HepG2 (cell line): ENCODE measurements around the gene TPD52L2. TPM values are rescaled to one million over a fixed set of nuclear protein-coding genes. Genes with fewer than 3 reads are reported as not detected.
A peak's percentile ranks its signal among the peaks of the same experiment; 100 is the strongest.

Experiments used
- ARNT ChIP-seq: fragments of 450-650 bp; IDR thresholded peaks from 2 replicates; pipeline ENCODE4 v1.6.1; 2017
- ARNTL ChIP-seq: sonication (generic); formaldehyde crosslinking; IDR thresholded peaks from 2 replicates; pipeline ENCODE4 v1.4.0; 2020; ENCODE audit warnings: mild to moderate bottlenecking, missing genetic modification reagents
- ASH2L ChIP-seq: fragments of 300-600, 200-600 bp; sonication (generic); IDR thresholded peaks from 2 replicates; pipeline ENCODE4 v1.7.0; 2017; ENCODE audit warnings: low read depth, mild to moderate bottlenecking, moderate library complexity, mixed read lengths, low read length; ENCODE audit not compliant: insufficient read length
- ATF1 ChIP-seq: IDR thresholded peaks from 2 replicates; pipeline ENCODE4 v1.6.1; 2016; ENCODE audit warnings: mild to moderate bottlenecking, control low read depth
- ATRX ChIP-seq: sonication (generic); formaldehyde crosslinking; IDR thresholded peaks from 2 replicates; pipeline ENCODE4 v1.4.0; 2020; ENCODE audit warnings: missing genetic modification reagents, borderline replicate concordance
- CREB3 ChIP-seq: sonication (generic); formaldehyde crosslinking; IDR thresholded peaks from 2 replicates; pipeline ENCODE4 v1.5.0; 2020; ENCODE audit warnings: missing genetic modification reagents
- HNRNPLL ChIP-seq: fragments of 200-400 bp; formaldehyde crosslinking; IDR thresholded peaks from 2 replicates; pipeline ENCODE4 v1.6.1; 2017; ENCODE audit warnings: mild to moderate bottlenecking, low read depth, low read length; ENCODE audit not compliant: poor library complexity, severe bottlenecking
- HOXA3 ChIP-seq: sonication (generic); formaldehyde crosslinking; IDR thresholded peaks from 2 replicates; pipeline ENCODE4 v1.5.0; 2020; ENCODE audit warnings: missing genetic modification reagents
- KLF15 ChIP-seq: sonication (generic); formaldehyde crosslinking; IDR thresholded peaks from 2 replicates; pipeline ENCODE4 v1.8.1; 2023; ENCODE audit warnings: borderline replicate concordance, mild to moderate bottlenecking, inconsistent platforms, missing genetic modification reagents, mixed read lengths
- MATR3 ChIP-seq: sonication (generic); formaldehyde crosslinking; IDR thresholded peaks from 2 replicates; pipeline ENCODE4 v1.4.0; 2020; ENCODE audit warnings: missing genetic modification reagents
- MYC ChIP-seq: sonication (generic); formaldehyde crosslinking; IDR thresholded peaks from 2 replicates; pipeline ENCODE4 v1.9.0; 2021; ENCODE audit warnings: missing genetic modification reagents, borderline replicate concordance
- PHF20 ChIP-seq: sonication (generic); formaldehyde crosslinking; IDR thresholded peaks from 2 replicates; pipeline ENCODE4 v1.5.0; 2020; ENCODE audit warnings: mild to moderate bottlenecking, missing genetic modification reagents
- PHF8 ChIP-seq: sonication (generic); formaldehyde crosslinking; IDR thresholded peaks from 2 replicates; pipeline ENCODE4 v1.5.0; 2020; ENCODE audit warnings: missing genetic modification reagents
- RXRB ChIP-seq: IDR thresholded peaks from 2 replicates; pipeline ENCODE4 v1.6.1; 2016; ENCODE audit warnings: borderline replicate concordance, missing genetic modification reagents, missing compliant biosample characterization
- SALL1 ChIP-seq: sonication (generic); formaldehyde crosslinking; IDR thresholded peaks from 2 replicates; pipeline ENCODE4 v1.8.0; 2022; ENCODE audit warnings: mild to moderate bottlenecking, missing genetic modification reagents
- SETDB1 ChIP-seq: sonication (generic); formaldehyde crosslinking; IDR thresholded peaks from 2 replicates; pipeline ENCODE4 v1.5.1; 2020; ENCODE audit warnings: missing genetic modification reagents, mild to moderate bottlenecking, borderline replicate concordance
- SOX6 ChIP-seq, 2 experiments: fragments of 450-650 bp in 1 of 2; sonication (generic) in 1 of 2; formaldehyde crosslinking in 1 of 2; IDR thresholded peaks; 2 replicates each; pipeline versions ENCODE4 v1.4.0 to v1.6.1; 2017 to 2020; ENCODE audit warnings: antibody characterized with exemption in 1 of 2, mild to moderate bottlenecking in 1 of 2, missing genetic modification reagents in 1 of 2
- TEAD3 ChIP-seq: optimal IDR thresholded peaks from 2 replicates; pipeline ENCODE3; 2016; ENCODE audit warnings: borderline replicate concordance
- ZBTB39 ChIP-seq: sonication (generic); formaldehyde crosslinking; IDR thresholded peaks from 2 replicates; pipeline ENCODE4 v1.5.0; 2020; ENCODE audit warnings: missing genetic modification reagents
- ZBTB43 ChIP-seq: sonication (generic); formaldehyde crosslinking; conservative IDR thresholded peaks from 2 replicates; pipeline ENCODE4 v1.4.0; 2020; ENCODE audit warnings: missing genetic modification reagents
- ZNF256 ChIP-seq: sonication (generic); formaldehyde crosslinking; conservative IDR thresholded peaks from 2 replicates; pipeline ENCODE4 v1.4.0; 2020; ENCODE audit warnings: missing genetic modification reagents
- ZNF292 ChIP-seq: sonication (generic); formaldehyde crosslinking; IDR thresholded peaks from 2 replicates; pipeline ENCODE4 v1.8.1; 2022; ENCODE audit warnings: mild to moderate bottlenecking, low read depth, missing genetic modification reagents, borderline replicate concordance
- ZNF547 ChIP-seq: sonication (generic); formaldehyde crosslinking; IDR thresholded peaks from 2 replicates; pipeline ENCODE4 v1.5.1; 2020; ENCODE audit warnings: mild to moderate bottlenecking, missing genetic modification reagents
- ZNF572 ChIP-seq: sonication (generic); formaldehyde crosslinking; IDR thresholded peaks from 2 replicates; pipeline ENCODE4 v1.5.1; 2020; ENCODE audit warnings: mild to moderate bottlenecking, missing genetic modification reagents
- ZNF703 ChIP-seq: sonication (generic); formaldehyde crosslinking; IDR thresholded peaks from 2 replicates; pipeline ENCODE4 v1.5.1; 2020; ENCODE audit warnings: missing genetic modification reagents, mild to moderate bottlenecking, moderate library complexity, borderline replicate concordance
- ZNF878 ChIP-seq: sonication (generic); formaldehyde crosslinking; IDR thresholded peaks from 2 replicates; pipeline ENCODE4 v1.8.1; 2023; ENCODE audit warnings: mild to moderate bottlenecking, missing genetic modification reagents, moderate library complexity
- polyA plus RNA-seq, 8 experiments: library from polyadenylated mRNA; depleted of rRNA in 3 of 8; stranded (reverse) in 7 of 8; unstranded in 1 of 8; fragments of >200 nt; fragmentation: Illumina TruSeq in 4 of 8; extraction: Trizol in 4 of 8; gene quantifications; 2 replicates each; pipeline versions ENCODE4 v1.2.1 to v1.2.3, GENCODE V29; 2011 to 2016; ENCODE audit warnings: low read depth in 4 of 8, missing spikeins in 1 of 8, mixed read lengths in 1 of 8; ENCODE audit not compliant: insufficient read depth in 1 of 8
- total RNA-seq, 5 experiments: library from RNA; depleted of rRNA; stranded (reverse); fragments of >200 nt; fragmentation: Illumina TruSeq; extraction: Trizol; gene quantifications; 2 replicates each; pipeline ENCODE4 v1.2.3, GENCODE V29; 2016; ENCODE audit warnings: low read depth in 1 of 5

The TPD52L2 gene
- total and polyA plus RNA-seq, 2 of the 13 experiments (the other 11 are each of a cell fraction or from before 2014, with no cell fraction given): 156 to 184 TPM

- TF ChIP-seq ASH2L (peak; percentile 65), SALL1 (CRISPR knock-in tag) (peak; percentile 75), SOX6 (IDR thresholded peaks at IDR 0.05) (no peak), SOX6 (CRISPR knock-in tag; IDR thresholded peaks at IDR 0.05) (peak; percentile 36), PHF20 (CRISPR knock-in tag) (peak; percentile 44), ZNF703 (CRISPR knock-in tag) (peak; percentile 87; the same call in 1 of the 2 replicates), HNRNPLL (peak; percentile 77), ATF1 (CRISPR knock-in tag) (no peak), CREB3 (no peak), ZNF292 (no peak), ARNTL (CRISPR knock-in tag) (0 out of 2 replicates have a peak, but pooled peaks have one; percentile 18), SETDB1 (CRISPR knock-in tag) (no peak), TEAD3 (CRISPR knock-in tag) (peak; percentile 84), RXRB (CRISPR knock-in tag) (peak; percentile 13; the same call in 1 of the 2 replicates), ZBTB39 (CRISPR knock-in tag) (no peak), ZNF256 (CRISPR knock-in tag) (no peak; the same call in 1 of the 2 replicates), MYC (CRISPR knock-in tag) (peak; percentile 71), MATR3 (CRISPR knock-in tag) (no peak), ZNF572 (no peak), KLF15 (0 out of 2 replicates have a peak, but pooled peaks have one; percentile 51), ZBTB43 (CRISPR knock-in tag) (peak; percentile 12; the same call in 1 of the 2 replicates), ARNT (no peak), ATRX (no peak), ZNF547 (peak; percentile 97), PHF8 (peak; percentile 77), ZNF878 (no peak), HOXA3 (peak; percentile 72)
These were observed 32.9 kb upstream of the TPD52L2 start (continued) for GRCh38 chr20:63831993-63832686.
